Mesodermal cell (in vitro differentiated cells): Measurements from ENCODE around the gene CPSF4.

Experiments used
- H3K27ac ChIP-seq: 2 replicates; pipeline ENCODE4 v1.7.0; 2013; ENCODE audit warnings: mild to moderate bottlenecking, low read depth, low read length, moderate library complexity; ENCODE audit not compliant: severe bottlenecking
- H3K36me3 ChIP-seq: 2 replicates; pipeline ENCODE4 v1.7.1; 2013; ENCODE audit warnings: mild to moderate bottlenecking, low read length, moderate library complexity; ENCODE audit not compliant: control insufficient read depth, insufficient read depth
- H3K4me1 ChIP-seq: one replicate; pipeline ENCODE4 v1.7.1; 2013; ENCODE audit warnings: mild to moderate bottlenecking, low read length; ENCODE audit not compliant: insufficient read depth, control insufficient read depth, poor library complexity, severe bottlenecking
- H3K4me3 ChIP-seq: 2 replicates; pipeline ENCODE4 v1.7.0; 2013; ENCODE audit warnings: low read length, control low read depth, mild to moderate bottlenecking; ENCODE audit not compliant: insufficient read depth, poor library complexity, severe bottlenecking; ENCODE audit errors: extremely low read depth
- H3K9me3 ChIP-seq: 2 replicates; pipeline ENCODE4 v1.7.1; 2013; ENCODE audit warnings: mild to moderate bottlenecking, low read length, moderate library complexity; ENCODE audit not compliant: control insufficient read depth
- WGBS, 2 experiments: methylation state at CpG; one replicate each; pipeline ENCODE4 v1.1.5; 2013; ENCODE audit warnings: missing lambda C conversion rate in 2 of 2; ENCODE audit not compliant: insufficient coverage in 2 of 2; 5-methylcytosine and 5-hydroxymethylcytosine counted together

Gene CPSF4

GRCh38 chr7:99465421-99465768 is 26.7 kb downstream of the CPSF4 start:
- H3K9me3 ChIP-seq = no peaks in the 10 kb centered on the region
- WGBS, 2 experiments = 9 to 11% methylated on average over 9 of the region's 9 CpGs
- H3K4me3 ChIP-seq = peak overlapping the region; percentile 80
- H3K27ac ChIP-seq = peak overlapping the region; percentile 88
- no peaks in the 10 kb centered on the region for H3K4me1 ChIP-seq
- peaks cover 33% of the 10 kb centered on the region for H3K36me3 ChIP-seq

- no peaks in the 10 kb centered on the region for H3K9me3 ChIP-seq
- no peaks in the 10 kb centered on the region for H3K4me1 ChIP-seq
- no peak overlapping the region for H3K4me3 ChIP-seq
- H3K27ac ChIP-seq = no peak overlapping the region
- peaks cover 12% of the 10 kb centered on the region for H3K36me3 ChIP-seq
- 91 to 93% methylated on average over 26 to 29 of the region's 29 CpGs for WGBS, 2 experiments
Observed at GRCh38 chr7:99468336-99468918, 29.7 kb downstream of the CPSF4 start.

- Histone ChIP-seq H3K4me3 (no peak overlapping the region), H3K27ac (no peak overlapping the region), H3K9me3 (no peaks in the 10 kb centered on the region), H3K4me1 (no peaks in the 10 kb centered on the region), H3K36me3 (peaks cover 6% of the 10 kb centered on the region)
- WGBS, 2 experiments = 62 to 65% methylated on average over 22 of the region's 23 CpGs
Observed at GRCh38 chr7:99469381-99470065, 30.8 kb downstream of the CPSF4 start.

DNA sequence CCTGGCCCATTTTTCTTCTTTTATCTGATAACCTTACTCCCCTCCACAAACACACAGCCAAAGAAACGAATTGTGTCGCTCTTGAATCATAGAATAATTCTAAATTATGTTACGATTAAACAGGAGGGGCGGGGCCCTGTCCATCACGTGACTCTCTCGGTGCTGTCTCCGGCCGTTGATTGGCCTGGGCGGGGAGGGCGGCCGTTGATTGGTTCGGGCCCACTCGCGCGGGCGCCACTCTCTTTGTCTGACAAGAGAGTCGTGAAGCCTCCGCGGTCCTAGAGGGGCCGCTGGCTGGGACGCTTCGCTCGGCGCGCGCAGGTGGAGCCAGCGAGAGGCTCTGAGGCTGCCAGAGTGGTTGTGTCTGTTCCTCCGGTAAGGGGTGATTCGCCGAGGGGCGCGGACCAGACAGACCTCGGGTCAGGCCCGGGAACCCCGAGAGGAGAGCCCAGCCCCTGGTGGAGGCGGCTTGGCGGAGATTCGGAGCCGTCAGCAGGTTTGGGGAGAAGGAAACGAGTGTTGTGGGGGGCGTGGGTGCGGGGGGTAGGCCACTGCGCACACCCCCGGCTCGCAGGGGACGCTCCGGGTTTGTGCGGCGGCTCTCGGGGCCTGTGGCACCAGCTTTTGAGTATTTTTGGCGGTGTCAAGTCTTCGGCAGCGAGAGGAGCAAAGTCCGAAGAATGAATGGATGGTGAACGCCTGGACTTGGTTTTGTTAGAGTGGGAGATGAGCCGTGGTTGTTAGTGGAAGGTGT is 34.0 kb downstream of the CPSF4 start, which contains the start of gene ZNF789:
Gene ZNF789 (plus strand): TSS at position 330 of the 754 bp plus-strand sequence. CDS start 3,567 bp downstream, outside the sequence.
- Histone ChIP-seq H3K4me3 (peak within 1 kb of the TSS; percentile 100), H3K36me3 (peaks cover 20% of the 10 kb centered on the region), H3K27ac (peak within 1 kb of the TSS; percentile 82), H3K4me1 (no peaks in the 10 kb centered on the region), H3K9me3 (no peaks in the 10 kb centered on the region)
- WGBS, 2 experiments = 0% methylated on average over 30 to 47 of the region's 56 CpGs

GRCh38 chr7:99473315-99473596 is 34.5 kb downstream of the CPSF4 start:
- WGBS, 2 experiments = 7 to 14% methylated on average over 6 to 7 of the region's 7 CpGs
- peaks cover 25% of the 10 kb centered on the region for H3K36me3 ChIP-seq
- H3K4me1 ChIP-seq = peaks cover 3% of the 10 kb centered on the region
- no peaks in the 10 kb centered on the region for H3K9me3 ChIP-seq
- peak overlapping the region; percentile 100 for H3K4me3 ChIP-seq
- peak overlapping the region; percentile 59 for H3K27ac ChIP-seq

GRCh38 chr7:99476107-99476506 is 37.4 kb downstream of the CPSF4 start:
- Histone ChIP-seq H3K27ac (no peak overlapping the region), H3K4me1 (peaks cover 5% of the 10 kb centered on the region), H3K9me3 (no peaks in the 10 kb centered on the region), H3K4me3 (no peak overlapping the region), H3K36me3 (peaks cover 54% of the 10 kb centered on the region)
- 92 to 93% methylated on average over 4 to 5 of the region's 5 CpGs for WGBS, 2 experiments

- Histone ChIP-seq H3K4me1 (peaks cover 5% of the 10 kb centered on the region), H3K9me3 (no peaks in the 10 kb centered on the region), H3K4me3 (no peak overlapping the region), H3K27ac (peak overlapping the region; percentile 10), H3K36me3 (peaks cover 69% of the 10 kb centered on the region)
- 91 to 100% methylated on average over 6 to 7 of the region's 15 CpGs for WGBS, 2 experiments
Observed at GRCh38 chr7:99478464-99479440, 40.0 kb downstream of the CPSF4 start.

- WGBS, 2 experiments = 89 to 100% methylated on average over 4 to 5 of the region's 5 CpGs
- Histone ChIP-seq H3K36me3 (peaks cover 57% of the 10 kb centered on the region), H3K4me3 (no peak overlapping the region), H3K4me1 (no peaks in the 10 kb centered on the region), H3K27ac (no peak overlapping the region), H3K9me3 (no peaks in the 10 kb centered on the region)
Observed at GRCh38 chr7:99485094-99485493, 46.4 kb downstream of the CPSF4 start.

GRCh38 chr7:99489235-99489634 is 50.5 kb downstream of the CPSF4 start:
- Histone ChIP-seq H3K9me3 (peaks cover 11% of the 10 kb centered on the region), H3K4me3 (no peak overlapping the region), H3K4me1 (no peaks in the 10 kb centered on the region), H3K27ac (no peak overlapping the region), H3K36me3 (peaks cover 58% of the 10 kb centered on the region)
- WGBS, 2 experiments = 96 to 100% methylated on average over 2 of the region's 4 CpGs

DNA sequence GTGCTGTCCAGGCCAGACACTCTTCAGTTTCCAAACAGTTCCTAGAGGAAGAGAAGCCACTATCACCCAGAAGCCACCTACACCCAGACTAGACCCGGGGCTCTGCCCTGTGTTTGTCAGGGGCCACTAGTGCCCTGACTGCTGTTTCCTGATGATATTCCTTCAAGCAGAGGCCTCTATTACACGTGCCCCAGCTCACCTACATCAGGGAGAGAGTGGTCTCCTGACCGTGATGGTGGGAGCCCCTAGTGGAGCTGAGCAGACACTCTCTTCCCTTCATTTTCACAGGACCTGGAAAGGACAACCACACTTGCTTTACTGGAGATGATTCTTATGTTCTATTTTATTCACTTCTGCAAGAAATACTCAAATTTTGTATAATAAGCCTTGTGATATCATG is 52.1 kb downstream of the CPSF4 start:
- WGBS, 2 experiments = 71 to 75% methylated on average over 1 to 2 of the region's 3 CpGs
- peaks cover 58% of the 10 kb centered on the region for H3K36me3 ChIP-seq

More for the DNA sequence above, 52.1 kb downstream of the CPSF4 start:
- H3K4me3 ChIP-seq = no peak overlapping the region
- H3K4me1 ChIP-seq = no peaks in the 10 kb centered on the region
- peaks cover 14% of the 10 kb centered on the region for H3K9me3 ChIP-seq
- no peak overlapping the region for H3K27ac ChIP-seq
